NCI-H187 (cell line): ENCODE results near the gene GCSAM.

Experiments
- DNase-seq, 2 experiments: peaks; one replicate each; lab custom pipeline; 2025; lab: John Stamatoyannopoulos, UW

Gene GCSAM

DNA sequence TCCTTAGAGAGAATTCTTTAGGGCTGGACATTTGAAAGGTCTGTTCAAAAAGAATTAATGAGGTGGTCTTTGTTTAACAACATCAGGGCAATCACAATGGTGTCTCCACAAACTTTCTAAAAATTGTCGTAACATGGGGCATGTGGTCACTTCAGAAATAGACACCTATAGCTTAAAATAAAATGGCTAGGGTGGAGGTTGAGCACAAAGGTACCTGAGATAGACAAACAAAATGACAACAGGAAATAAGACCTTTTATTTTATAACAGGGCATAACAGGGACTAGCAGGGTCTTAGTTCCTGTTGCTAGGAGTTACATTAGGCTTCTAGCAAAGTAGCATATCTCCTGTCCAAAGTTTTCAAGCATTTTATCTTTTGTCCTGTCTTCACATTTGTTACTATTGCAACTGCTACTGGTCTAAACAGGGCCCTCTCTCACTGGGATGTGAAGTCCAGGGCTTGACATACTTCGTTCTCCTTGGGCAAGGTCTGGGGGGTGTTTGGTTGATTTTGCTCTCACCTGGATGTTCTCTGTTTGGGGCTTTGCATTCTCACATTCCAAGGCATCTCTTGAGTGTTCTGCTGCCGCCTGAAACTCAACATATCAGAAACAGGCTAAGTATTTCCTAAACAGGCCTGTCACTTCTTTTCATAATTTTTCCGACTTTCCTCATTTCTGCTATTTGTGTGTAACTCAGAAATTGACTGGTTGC, 3.0 kb downstream of the GCSAM start:
- DNase-seq: no peak

DNA sequence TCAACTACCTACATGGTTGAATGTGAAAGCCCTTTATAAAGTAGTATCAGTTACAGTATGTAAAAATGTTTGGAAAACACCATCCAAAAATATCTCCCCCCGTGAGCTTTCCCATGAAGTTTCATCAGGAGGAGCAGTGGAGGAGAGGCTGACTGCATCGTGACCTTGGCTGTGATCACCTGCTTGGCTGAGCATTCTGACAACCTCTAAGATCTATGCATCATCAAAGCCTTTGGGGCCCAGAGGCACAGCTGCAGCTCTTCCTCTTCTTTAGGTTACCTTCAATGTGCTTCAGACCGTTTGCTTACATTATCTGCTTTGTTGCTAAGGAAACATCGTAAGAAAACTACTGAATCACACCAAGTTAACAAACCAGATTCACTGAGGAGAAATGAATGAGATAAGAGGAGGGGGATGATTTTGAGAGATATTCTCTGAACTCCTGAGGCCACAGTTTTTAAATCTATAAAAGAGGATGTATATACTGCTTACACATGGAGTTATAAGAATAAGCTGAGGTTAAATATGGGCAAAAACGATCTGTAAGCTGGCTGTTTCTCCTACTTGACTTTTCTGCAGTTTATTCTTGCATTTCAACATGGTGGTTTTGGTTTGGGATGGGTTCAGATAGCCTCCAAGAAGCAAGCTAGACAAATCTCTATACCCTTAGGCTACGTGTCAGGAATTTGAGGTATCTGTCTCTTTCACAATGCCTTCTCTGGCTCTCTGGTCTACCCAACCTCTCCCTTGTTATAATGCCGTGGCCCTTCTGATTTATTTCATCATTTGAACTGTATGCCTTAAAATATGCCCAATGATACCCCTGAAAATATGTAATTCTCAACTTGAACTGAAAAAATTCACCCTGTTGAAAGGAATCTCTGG, 4.0 kb downstream of the GCSAM start:
- no peak for DNase-seq

DNA sequence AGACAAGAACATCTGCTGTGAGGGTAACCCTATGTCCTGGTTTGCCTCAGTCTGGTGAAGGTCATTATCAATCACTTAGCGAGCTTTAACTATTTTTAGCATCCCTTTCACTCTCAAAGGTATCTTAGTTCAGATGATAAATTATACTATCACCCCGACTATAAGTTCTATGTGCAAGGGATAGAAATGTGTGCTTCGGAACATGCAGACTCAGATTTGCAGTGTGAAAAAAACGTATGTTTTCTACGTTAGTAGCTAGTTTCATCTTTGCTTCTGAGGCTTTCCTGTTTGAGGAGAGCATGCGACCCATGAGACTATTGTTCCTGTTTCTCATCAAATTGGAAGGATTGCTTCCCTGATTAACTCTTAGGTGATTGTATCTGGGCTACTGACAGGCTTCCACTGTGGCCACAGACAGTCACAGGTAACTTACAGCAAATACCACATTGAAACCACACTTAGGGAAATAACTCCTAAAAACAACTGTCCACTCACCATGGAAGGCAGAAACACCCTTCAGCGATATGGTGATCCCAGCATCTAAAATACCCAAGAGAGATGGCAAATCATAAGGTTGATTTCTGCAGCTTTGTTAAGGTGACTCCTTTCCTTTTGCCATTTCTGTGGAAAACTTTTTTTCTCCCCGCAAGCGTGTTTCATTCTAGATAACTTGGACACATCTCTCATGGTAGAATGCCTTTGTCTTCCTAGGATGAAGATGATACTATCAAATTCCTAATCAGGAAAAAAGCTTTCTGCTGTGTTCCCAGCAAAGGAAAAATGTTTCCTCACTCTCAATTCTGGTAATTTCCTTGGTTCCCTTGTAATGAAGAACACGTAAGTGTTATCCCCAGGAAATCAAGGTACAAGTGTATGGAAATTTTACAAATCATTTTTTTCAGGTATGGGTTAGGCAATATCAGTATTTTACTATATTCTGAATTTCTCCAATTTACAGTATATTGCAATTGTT, 5.2 kb downstream of the GCSAM start:
- DNase-seq: no peak

DNA sequence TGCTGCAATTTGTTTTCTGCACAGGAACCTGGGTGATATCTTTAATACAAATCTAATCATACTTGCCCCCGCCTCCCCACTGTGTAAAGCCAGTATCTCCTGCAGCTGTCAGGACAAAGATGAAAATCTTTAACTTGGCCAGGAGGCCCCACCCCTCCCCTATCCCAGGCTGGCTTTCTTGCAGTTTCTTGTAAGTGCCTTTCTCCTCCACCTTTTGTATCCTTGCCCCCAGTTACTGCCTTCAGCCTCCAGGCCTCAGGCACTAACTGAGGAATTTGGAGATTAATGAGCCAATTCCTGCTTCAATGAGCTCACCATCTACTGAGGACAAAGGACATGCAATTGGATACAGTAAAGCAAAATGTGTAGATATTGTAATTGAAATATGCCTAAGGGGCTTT, 6.5 kb downstream of the GCSAM start:
- DNase-seq: no peak

DNA sequence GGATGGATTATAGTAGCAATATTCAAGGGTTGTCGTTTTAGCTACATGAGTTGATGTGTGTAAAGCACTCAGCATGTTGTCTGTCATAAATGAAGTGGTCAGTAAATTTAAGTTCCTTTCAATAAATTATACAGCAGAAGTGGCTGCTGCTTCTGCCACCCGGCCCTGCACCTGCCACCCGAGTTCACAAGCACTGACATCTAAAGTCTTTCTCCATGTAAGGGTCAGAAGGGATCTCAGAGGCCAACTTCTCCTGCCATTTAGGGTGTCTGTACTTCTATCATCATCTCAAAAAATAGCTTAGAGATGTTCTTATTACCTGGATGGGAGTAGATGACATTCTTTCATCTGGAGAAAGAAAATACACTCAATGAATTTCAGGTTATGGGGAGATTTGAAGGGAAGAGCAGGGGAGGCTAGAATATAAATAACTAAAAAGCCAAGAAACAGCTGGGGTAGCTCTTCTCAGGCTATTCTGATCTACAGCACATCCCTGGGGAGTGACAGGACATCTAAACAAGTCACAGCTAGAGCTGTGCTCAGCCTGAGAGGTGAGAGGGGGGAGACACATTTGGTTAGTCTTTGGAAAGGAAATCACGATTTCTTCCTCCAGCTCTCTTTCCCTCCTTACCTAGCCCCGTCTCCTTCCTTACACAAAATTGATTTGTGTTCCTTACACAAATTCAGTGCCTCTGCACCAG, 8.0 kb downstream of the GCSAM start:
- DNase-seq: no peak

DNA sequence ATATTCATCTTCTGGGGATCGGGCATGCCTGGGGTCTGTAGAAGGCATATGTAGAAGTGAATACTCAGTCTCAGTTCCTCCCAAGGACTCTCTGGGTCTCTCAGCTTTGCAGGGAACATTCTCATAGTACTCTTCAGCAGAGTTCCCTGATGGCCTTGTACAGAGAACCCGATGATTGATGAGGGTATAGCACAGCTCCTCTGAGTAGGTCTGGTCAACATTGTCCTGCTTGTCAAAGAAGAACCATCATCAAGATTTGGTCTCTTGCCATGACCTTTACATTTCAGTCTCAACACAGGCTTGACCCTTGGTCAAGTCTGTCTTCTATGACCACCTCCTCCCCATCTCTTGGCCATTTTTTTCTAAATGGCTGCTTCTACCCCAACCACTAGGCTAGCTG, 9.5 kb downstream of the GCSAM start:
- DNase-seq: no peak

DNA sequence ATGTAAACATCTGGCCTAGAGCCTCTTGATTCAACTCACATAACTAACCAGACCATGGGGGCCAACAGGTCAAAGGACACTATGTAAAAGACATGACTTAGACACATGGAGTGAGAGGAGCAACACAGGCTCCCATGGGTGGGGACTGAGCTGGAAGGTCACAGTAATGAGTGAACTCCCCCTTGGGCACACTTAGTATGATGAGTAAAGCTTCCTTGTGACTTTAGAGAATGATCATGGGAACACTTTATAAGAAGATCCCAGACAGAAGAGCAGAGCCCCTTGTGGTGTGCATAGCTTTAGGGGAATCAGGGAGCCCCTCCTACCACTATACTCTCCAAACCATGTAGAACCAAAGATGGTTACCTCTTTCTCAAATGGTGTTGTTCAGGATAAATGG, 10.2 kb downstream of the GCSAM start:
- no peak for DNase-seq

DNA sequence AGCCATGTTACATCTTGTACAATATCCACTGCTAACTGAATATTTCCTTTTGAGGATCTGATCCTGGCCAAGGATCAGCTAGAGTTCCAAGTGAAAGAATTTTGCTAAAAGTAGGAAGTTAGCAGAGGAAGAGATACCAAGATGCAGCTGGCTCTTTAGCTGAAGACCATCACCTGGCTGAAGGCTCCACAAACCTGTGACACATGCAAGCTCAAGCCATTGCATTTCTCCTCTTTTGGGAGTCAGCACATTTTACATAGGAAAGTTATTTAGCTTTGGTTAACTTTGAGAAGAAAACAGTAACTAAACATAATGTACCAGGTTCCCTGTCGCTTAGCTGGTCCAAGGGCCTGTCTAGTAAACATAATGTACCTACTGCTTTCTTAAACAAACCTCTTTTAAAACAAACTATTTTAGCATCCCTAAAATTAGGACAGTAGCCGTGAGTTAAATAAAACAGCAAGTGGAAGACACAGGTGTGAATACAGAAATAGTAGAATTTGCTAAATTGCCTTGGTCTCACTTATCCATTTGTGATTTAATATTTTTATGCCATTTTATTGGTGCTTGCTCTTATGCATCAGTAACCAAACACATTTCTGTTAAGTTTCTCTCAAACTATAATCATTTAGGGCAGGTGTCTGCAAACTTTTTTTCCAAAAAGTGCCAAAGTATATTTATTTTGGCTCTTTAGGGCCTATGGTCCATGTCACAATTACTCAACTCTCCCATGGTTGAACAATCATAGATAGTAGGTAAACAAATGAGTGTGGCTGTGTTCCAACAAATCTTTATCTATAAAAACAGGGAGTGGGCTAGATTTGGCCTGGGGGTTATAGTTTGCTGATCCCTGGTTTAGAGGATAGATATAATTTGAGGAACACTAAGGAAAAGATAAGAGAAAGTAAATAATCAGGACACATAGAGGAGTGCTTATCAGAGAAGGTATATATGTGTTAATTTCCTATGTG, 11.2 kb downstream of the GCSAM start:
- DNase-seq: no peak

DNA sequence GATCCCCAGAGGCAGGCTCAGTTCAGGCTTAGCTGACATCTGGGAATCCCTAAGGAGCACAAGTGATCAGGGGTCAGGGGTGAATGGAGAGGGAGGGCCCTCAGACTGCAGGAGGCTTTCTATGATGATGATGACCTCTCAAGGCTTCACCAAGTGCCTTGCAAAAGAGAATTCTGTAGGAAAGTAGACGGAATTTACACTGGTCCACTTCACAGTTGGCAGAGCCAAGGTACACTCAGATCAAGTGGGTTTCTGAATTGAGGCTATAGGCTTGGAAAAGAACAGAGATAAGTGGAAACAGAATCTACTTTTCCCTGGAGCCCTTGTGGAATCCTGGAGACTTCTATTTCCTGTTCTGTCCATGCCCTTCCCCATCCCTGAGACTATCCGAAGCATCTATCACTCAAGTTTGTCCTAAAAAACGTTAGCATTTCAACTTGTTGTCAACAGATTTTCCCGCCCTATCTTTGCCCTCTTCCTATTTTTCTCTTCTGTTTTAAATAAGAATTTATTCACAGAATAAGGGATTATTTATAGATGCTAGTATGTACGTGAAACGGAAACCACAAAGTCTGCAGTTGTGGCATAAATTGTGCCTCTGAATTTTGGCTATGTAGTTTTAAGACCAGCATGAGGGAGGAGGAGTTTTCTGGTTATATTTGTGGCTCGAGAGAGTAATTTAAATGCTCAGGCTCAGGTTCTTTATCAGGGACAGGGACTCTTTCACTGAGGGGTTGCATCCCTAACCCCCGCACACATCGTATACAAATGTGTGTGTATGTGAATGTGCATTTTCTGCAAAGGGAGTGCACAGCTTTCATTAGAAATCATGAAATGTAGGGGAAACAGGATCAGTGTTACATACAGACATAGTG, 12.8 kb downstream of the GCSAM start:
- DNase-seq: peak in 1 of 2 experiments; percentile 10

DNA sequence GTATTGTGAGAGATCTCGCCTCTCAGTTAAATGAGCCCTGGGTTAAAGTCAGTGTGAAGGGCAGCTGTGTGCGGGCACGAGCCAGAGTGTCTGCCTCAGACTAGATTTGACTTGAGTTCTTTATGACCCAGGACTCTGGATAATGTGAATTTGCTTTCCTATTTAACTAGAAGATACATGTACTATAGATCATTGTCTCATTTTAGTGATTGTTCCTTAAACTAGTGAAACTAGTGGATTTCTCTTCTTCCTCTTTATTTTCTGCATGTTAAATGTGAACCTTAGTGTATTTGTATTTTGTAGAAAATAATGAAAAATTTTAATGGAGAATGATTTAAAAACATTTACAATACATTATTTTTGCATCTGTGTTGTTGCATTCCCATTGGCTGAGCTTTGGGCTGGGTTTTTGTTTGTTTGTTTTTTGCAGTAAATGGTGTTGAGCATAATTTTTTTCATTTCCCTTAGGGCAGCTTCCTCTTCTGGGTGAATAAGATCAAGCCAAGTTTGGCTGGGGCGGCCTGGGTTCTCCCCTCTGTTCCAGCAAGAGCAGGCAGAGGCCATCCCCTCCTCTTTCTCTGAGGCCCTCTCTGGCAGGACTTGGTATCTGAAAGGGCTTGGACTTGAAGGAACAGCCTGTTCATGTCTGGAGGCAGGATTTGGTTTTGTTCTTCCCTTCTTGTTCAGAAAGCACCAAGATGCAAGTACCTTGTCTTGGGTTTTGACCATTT, 15.0 kb downstream of the GCSAM start:
- no peak for DNase-seq

DNA sequence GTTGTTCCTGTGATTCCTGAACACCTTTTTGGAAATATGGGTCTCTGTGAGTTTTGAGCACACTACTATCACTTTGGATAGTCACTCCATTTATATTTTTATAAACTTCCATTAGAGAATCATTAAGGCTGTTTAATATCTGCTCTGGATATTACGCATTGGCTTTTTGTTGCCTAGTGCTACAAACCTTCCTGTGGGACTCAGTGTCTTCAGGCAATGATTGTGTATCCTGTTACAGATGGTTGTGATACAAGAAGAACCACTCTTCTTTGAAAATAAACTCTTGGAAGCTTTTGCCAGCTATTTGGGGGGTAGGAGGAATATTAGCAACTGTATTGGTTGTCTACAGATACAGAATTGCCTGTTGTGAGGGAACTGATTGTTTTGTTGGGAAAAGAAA, 15.6 kb downstream of the GCSAM start:
- no peak for DNase-seq

DNA sequence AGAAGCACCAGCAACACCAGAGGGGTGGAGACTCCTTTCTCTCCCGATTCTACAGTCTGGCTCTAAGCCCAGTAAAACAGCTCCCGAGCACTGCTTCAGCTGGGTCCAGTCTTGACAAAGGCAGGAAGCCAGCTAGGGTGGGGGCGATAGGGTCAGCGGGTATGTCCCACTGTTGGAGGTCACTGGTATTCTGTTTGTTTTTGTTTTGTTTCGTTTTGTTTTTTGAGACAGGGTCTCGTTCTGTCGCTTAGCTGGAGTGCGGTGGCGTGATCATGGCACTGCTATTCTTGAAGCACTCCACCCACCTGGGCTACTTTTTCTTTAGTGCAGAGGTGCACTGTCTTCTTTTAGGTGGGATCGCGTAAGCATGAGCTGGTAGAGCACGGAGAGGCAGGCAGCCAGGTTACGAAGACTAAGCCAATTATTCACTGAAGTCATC, 16.3 kb downstream of the GCSAM start:
- no peak for DNase-seq

DNA sequence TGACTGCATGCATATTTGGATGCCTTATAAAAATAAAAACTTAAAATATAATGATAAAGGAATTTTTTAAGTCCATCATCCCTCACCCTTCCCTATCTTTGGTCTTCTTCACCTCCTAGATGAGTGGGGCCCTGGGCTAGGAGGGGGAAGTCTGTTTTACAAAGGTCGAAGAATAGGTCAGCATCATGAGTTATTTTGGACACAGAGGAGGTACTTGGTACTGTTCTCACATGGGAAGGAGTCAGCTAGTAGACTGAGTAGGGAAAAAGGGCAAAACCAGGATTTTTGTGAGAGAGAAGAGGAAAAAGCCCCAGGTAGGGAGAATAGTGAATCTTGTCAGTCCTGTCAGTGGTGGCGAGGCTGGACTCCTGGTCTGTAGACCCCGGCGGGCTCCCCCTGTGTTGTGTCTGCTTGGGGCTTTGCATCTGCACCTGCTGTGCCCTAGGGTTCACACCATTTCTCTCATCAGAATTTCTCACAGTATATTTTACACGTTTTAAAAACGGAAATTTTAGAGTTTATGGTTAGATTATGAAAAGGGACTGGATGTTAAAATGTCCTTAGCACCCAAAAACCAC, 17.2 kb downstream of the GCSAM start:
- no peak for DNase-seq

DNA sequence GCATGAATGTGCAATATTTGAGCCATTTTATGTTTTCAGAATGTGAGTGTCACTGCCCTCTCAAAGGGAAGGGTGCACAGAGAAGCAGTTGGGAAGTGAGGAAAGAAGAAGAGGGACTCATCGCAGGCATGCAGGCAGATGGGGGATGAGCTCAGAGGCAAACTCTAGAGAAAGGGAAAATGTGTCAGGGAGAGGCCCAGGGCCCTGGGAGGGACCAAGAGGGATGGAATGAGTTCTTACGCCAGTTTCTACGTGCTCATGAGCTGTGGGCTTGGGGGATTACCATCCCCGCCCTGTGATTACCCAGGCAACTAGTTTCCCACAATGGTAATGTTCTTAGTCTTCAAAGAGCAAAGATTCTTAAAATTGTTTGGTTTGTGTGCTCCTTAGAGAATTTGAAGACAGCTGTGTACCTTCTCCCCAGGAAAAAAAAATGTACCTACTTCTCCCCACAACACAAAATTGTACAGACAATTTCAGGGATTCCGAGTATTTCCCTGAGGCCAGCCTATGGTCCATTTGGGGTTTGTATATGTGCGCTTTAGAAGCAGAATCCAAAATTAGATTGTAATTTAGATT, 17.8 kb downstream of the GCSAM start:
- no peak for DNase-seq

DNA sequence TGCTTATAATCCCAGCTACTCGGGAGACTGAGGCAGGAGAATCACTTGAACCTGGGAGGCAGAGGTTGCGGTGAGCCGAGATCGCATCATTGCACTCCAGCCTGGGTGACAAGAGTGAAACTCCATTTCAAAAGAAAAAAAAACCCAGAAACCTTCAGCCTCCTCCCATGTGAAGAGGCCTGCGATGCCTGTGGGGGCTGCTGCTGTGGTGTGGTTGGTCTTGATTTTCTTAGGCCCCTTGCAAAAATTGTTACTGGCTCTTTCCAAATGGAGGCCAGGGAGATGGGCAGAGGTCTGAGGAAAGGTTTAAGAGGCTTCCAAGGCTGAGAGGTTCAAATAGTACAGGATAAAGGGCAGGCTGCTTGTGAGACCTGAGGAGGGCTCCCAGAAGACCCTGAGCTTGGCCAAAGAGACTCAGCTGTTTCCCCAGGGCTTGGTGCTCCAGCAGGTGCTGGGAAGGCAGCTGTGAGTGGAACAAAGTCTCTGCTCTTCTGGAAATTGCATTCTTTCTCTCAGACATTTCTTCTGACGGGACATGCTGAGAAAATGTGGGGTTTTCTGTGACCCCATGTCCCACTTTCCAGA, 18.4 kb downstream of the GCSAM start:
- DNase-seq: no peak

DNA sequence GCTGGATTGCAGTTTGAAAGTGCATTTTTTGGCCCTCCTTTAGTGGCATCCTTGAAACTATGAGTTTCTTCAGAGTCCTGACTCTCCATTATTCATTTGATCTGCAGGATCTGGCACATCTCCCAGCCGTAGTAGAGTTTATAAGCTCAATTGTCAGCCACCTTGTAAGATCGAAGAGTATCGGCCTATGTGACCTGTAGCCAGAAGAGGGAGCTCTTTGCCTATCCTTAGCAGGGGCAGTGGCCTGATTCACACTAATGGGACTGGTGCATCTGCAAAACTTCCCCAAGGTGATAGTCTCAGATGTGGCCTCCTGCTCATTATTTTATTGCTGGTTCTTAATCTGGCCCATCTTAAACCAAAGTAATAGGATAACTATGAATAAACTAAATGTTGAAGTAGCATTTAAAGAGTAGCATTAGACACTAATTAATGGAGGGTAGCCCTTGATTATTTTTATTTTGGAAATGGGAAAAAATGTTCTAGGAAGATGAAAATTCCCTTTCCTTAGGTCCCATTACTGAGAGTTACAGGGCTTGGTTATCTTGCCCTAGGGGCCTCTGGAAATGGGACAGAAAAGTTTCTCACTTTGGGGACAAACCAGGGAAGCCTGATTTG, 21.2 kb downstream of the GCSAM start:
- peak in 1 of 2 experiments; percentile 15 for DNase-seq

DNA sequence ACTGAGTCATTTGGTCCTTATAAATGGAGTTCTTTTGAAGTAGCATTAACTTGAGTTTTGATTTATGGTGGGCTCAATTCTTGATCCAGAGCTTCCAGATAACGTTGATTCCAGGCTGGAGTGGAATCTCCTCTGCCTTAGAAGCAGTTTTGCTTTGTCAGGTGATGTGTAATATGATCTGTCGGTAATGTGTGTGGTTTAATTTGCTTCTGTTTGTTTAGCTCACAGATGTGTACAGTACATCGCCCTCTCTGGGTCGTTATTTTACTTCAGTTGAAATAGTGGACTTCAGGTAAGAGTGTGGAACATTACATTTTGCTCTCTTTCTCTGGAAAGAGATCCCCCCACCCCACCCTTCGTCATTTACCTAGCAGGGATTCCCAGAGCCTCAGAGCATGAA, 23.7 kb downstream of the GCSAM start:
- DNase-seq: no peak
